Measurements from ENCODE around the gene CYP1A1. TPM values are rescaled to one million over a fixed set of nuclear protein-coding genes. Genes with fewer than 3 reads are reported as not detected.

Gene CYP1A1
- total and polyA plus RNA-seq, 2 donors, result 0.09 to 0.11 TPM

- Histone ChIP-seq H3K36me3 (ENCODE audit: control insufficient read depth in 2 of 2, insufficient read depth in 2 of 2, low read length in 1 of 2) (no peaks in the 10 kb centered on the region), H3K27ac (ENCODE audit: low read depth in 1 of 2, low read length in 1 of 2) (no peak overlapping the region), H3K4me3 (ENCODE audit: low read length in 2 of 2) (no peak overlapping the region), H3K27me3 (ENCODE audit: control insufficient read depth in 2 of 2, insufficient read depth in 1 of 2, low read length in 1 of 2) (peaks cover 0 to 7% of the 10 kb centered on the region in 2 donors), H3K9me3 (ENCODE audit: control insufficient read depth in 2 of 2, insufficient read depth in 1 of 2, low read length in 1 of 2) (no peaks in the 10 kb centered on the region), H3K4me1 (ENCODE audit: control insufficient read depth in 2 of 2, insufficient read depth in 2 of 2, low read length in 2 of 2) (no peaks in the 10 kb centered on the region)
- 83% methylated on average over 3 of the region's 3 CpGs for WGBS
- no peak for DNase-seq (ENCODE audit: low read depth in 6 of 9, low spot score in 9 of 9)
Observed at GRCh38 chr15:74712311-74712710, 13.0 kb downstream of the CYP1A1 start.

GRCh38 chr15:74710319-74711094, 14.8 kb downstream of the CYP1A1 start:
- DNase-seq (ENCODE audit: low read depth in 6 of 9, low spot score in 9 of 9), result no peak
- no peaks in the 10 kb centered on the region for H3K4me1 ChIP-seq (ENCODE audit: control insufficient read depth in 2 of 2, insufficient read depth in 2 of 2, low read length in 2 of 2)
- WGBS, result 74% methylated on average over 3 of the region's 3 CpGs
- no peak overlapping the region for H3K4me3 ChIP-seq (ENCODE audit: low read length in 2 of 2)
- H3K27me3 ChIP-seq (ENCODE audit: control insufficient read depth in 2 of 2, insufficient read depth in 1 of 2, low read length in 1 of 2), result peaks cover 0 to 10% of the 10 kb centered on the region in 2 donors
- H3K9me3 ChIP-seq (ENCODE audit: control insufficient read depth in 2 of 2, insufficient read depth in 1 of 2, low read length in 1 of 2), result no peaks in the 10 kb centered on the region
- no peak overlapping the region for H3K27ac ChIP-seq (ENCODE audit: low read depth in 1 of 2, low read length in 1 of 2)
- no peaks in the 10 kb centered on the region for H3K36me3 ChIP-seq (ENCODE audit: control insufficient read depth in 2 of 2, insufficient read depth in 2 of 2, low read length in 1 of 2)

GRCh38 chr15:74709892-74710291, 15.4 kb downstream of the CYP1A1 start:
- H3K4me1 ChIP-seq (ENCODE audit: control insufficient read depth in 2 of 2, insufficient read depth in 2 of 2, low read length in 2 of 2), result no peaks in the 10 kb centered on the region
- H3K9me3 ChIP-seq (ENCODE audit: control insufficient read depth in 2 of 2, insufficient read depth in 1 of 2, low read length in 1 of 2), result no peaks in the 10 kb centered on the region
- WGBS, result 84% methylated on average over 3 of the region's 3 CpGs
- H3K4me3 ChIP-seq (ENCODE audit: low read length in 2 of 2), result no peak overlapping the region
- H3K27me3 ChIP-seq (ENCODE audit: control insufficient read depth in 2 of 2, insufficient read depth in 1 of 2, low read length in 1 of 2), result peaks cover 0 to 10% of the 10 kb centered on the region in 2 donors
- H3K36me3 ChIP-seq (ENCODE audit: control insufficient read depth in 2 of 2, insufficient read depth in 2 of 2, low read length in 1 of 2), result no peaks in the 10 kb centered on the region
- no peak for DNase-seq (ENCODE audit: low read depth in 6 of 9, low spot score in 9 of 9)
- H3K27ac ChIP-seq (ENCODE audit: low read depth in 1 of 2, low read length in 1 of 2), result no peak overlapping the region

- no peaks in the 10 kb centered on the region for H3K9me3 ChIP-seq (ENCODE audit: control insufficient read depth in 2 of 2, insufficient read depth in 1 of 2, low read length in 1 of 2)
- no peak overlapping the region for H3K27ac ChIP-seq (ENCODE audit: low read depth in 1 of 2, low read length in 1 of 2)
- H3K27me3 ChIP-seq (ENCODE audit: control insufficient read depth in 2 of 2, insufficient read depth in 1 of 2, low read length in 1 of 2), result peaks cover 0 to 10% of the 10 kb centered on the region in 2 donors
- no peaks in the 10 kb centered on the region for H3K36me3 ChIP-seq (ENCODE audit: control insufficient read depth in 2 of 2, insufficient read depth in 2 of 2, low read length in 1 of 2)
- no peak for DNase-seq (ENCODE audit: low read depth in 6 of 9, low spot score in 9 of 9)
- H3K4me3 ChIP-seq (ENCODE audit: low read length in 2 of 2), result no peak overlapping the region
- WGBS, result 74% methylated on average over 1 of the region's 1 CpG
- no peaks in the 10 kb centered on the region for H3K4me1 ChIP-seq (ENCODE audit: control insufficient read depth in 2 of 2, insufficient read depth in 2 of 2, low read length in 2 of 2)
Observed at GRCh38 chr15:74709011-74709410, 16.3 kb downstream of the CYP1A1 start.

GRCh38 chr15:74696808-74697207, 28.5 kb downstream of the CYP1A1 start:
- no peak overlapping the region for H3K4me3 ChIP-seq (ENCODE audit: low read length in 2 of 2)
- peaks cover 13% of the 10 kb centered on the region in 2 donors for H3K4me1 ChIP-seq (ENCODE audit: control insufficient read depth in 2 of 2, insufficient read depth in 2 of 2, low read length in 2 of 2)
- H3K36me3 ChIP-seq (ENCODE audit: control insufficient read depth in 2 of 2, insufficient read depth in 2 of 2, low read length in 1 of 2), result no peaks in the 10 kb centered on the region
- no peak for DNase-seq (ENCODE audit: low read depth in 6 of 9, low spot score in 9 of 9)
- no peaks in the 10 kb centered on the region for H3K27me3 ChIP-seq (ENCODE audit: control insufficient read depth in 2 of 2, insufficient read depth in 1 of 2, low read length in 1 of 2)
- no peak overlapping the region for H3K27ac ChIP-seq (ENCODE audit: low read depth in 1 of 2, low read length in 1 of 2)
- WGBS, result 78% methylated on average over 2 of the region's 2 CpGs
- H3K9me3 ChIP-seq (ENCODE audit: control insufficient read depth in 2 of 2, insufficient read depth in 1 of 2, low read length in 1 of 2), result no peaks in the 10 kb centered on the region

- WGBS, result 5% methylated on average over 10 of the region's 10 CpGs
- peak overlapping the region; percentile 77 to 97 for H3K4me3 ChIP-seq (ENCODE audit: low read length in 2 of 2)
- no peaks in the 10 kb centered on the region for H3K27me3 ChIP-seq (ENCODE audit: control insufficient read depth in 2 of 2, insufficient read depth in 1 of 2, low read length in 1 of 2)
- no peaks in the 10 kb centered on the region for H3K9me3 ChIP-seq (ENCODE audit: control insufficient read depth in 2 of 2, insufficient read depth in 1 of 2, low read length in 1 of 2)
- H3K4me1 ChIP-seq (ENCODE audit: control insufficient read depth in 2 of 2, insufficient read depth in 2 of 2, low read length in 2 of 2), result peaks cover 13% of the 10 kb centered on the region in 2 donors
- H3K27ac ChIP-seq (ENCODE audit: low read depth in 1 of 2, low read length in 1 of 2), result peak overlapping the region; percentile 44 to 76
- no peaks in the 10 kb centered on the region for H3K36me3 ChIP-seq (ENCODE audit: control insufficient read depth in 2 of 2, insufficient read depth in 2 of 2, low read length in 1 of 2)
- DNase-seq (ENCODE audit: low read depth in 6 of 9, low spot score in 9 of 9), result no peak
Observed at GRCh38 chr15:74696398-74696729, 29.0 kb downstream of the CYP1A1 start.

GRCh38 chr15:74695597-74696397, 29.5 kb downstream of the CYP1A1 start, which contains the start of gene EDC3:
EDC3 (minus strand) TSS chr15:74696024; CDS start chr15:74675124, 20,900 bp downstream.
- no peaks in the 10 kb centered on the region for H3K9me3 ChIP-seq (ENCODE audit: control insufficient read depth in 2 of 2, insufficient read depth in 1 of 2, low read length in 1 of 2)
- H3K27ac ChIP-seq (ENCODE audit: low read depth in 1 of 2, low read length in 1 of 2), result peak within 1 kb of the TSS; percentile 44 to 76
- H3K4me1 ChIP-seq (ENCODE audit: control insufficient read depth in 2 of 2, insufficient read depth in 2 of 2, low read length in 2 of 2), result peaks cover 13% of the 10 kb centered on the region in 2 donors
- peak; percentile 61 to 93 (median 82) for DNase-seq (ENCODE audit: low read depth in 6 of 9, low spot score in 9 of 9)
- H3K27me3 ChIP-seq (ENCODE audit: control insufficient read depth in 2 of 2, insufficient read depth in 1 of 2, low read length in 1 of 2), result no peaks in the 10 kb centered on the region
- peak within 1 kb of the TSS; percentile 77 to 97 for H3K4me3 ChIP-seq (ENCODE audit: low read length in 2 of 2)
- no peaks in the 10 kb centered on the region for H3K36me3 ChIP-seq (ENCODE audit: control insufficient read depth in 2 of 2, insufficient read depth in 2 of 2, low read length in 1 of 2)
- WGBS, result under 1% methylated on average over 46 of the region's 46 CpGs

GRCh38 chr15:74692327-74692726, 33.0 kb downstream of the CYP1A1 start:
- no peak overlapping the region for H3K4me3 ChIP-seq (ENCODE audit: low read length in 2 of 2)
- 96% methylated on average over 1 of the region's 1 CpG for WGBS
- H3K27me3 ChIP-seq (ENCODE audit: control insufficient read depth in 2 of 2, insufficient read depth in 1 of 2, low read length in 1 of 2), result no peaks in the 10 kb centered on the region
- no peak for DNase-seq (ENCODE audit: low read depth in 6 of 9, low spot score in 9 of 9)
- no peaks in the 10 kb centered on the region for H3K9me3 ChIP-seq (ENCODE audit: control insufficient read depth in 2 of 2, insufficient read depth in 1 of 2, low read length in 1 of 2)
- peaks cover 13% of the 10 kb centered on the region in 2 donors for H3K4me1 ChIP-seq (ENCODE audit: control insufficient read depth in 2 of 2, insufficient read depth in 2 of 2, low read length in 2 of 2)
- no peaks in the 10 kb centered on the region for H3K36me3 ChIP-seq (ENCODE audit: control insufficient read depth in 2 of 2, insufficient read depth in 2 of 2, low read length in 1 of 2)
- no peak overlapping the region for H3K27ac ChIP-seq (ENCODE audit: low read depth in 1 of 2, low read length in 1 of 2)

GRCh38 chr15:74683758-74684157, 41.6 kb downstream of the CYP1A1 start:
- Histone ChIP-seq H3K36me3 (ENCODE audit: control insufficient read depth in 2 of 2, insufficient read depth in 2 of 2, low read length in 1 of 2) (peaks cover 0 to 9% of the 10 kb centered on the region in 2 donors), H3K27me3 (ENCODE audit: control insufficient read depth in 2 of 2, insufficient read depth in 1 of 2, low read length in 1 of 2) (no peaks in the 10 kb centered on the region), H3K27ac (ENCODE audit: low read depth in 1 of 2, low read length in 1 of 2) (no peak overlapping the region), H3K4me1 (ENCODE audit: control insufficient read depth in 2 of 2, insufficient read depth in 2 of 2, low read length in 2 of 2) (no peaks in the 10 kb centered on the region), H3K4me3 (ENCODE audit: low read length in 2 of 2) (no peak overlapping the region), H3K9me3 (ENCODE audit: control insufficient read depth in 2 of 2, insufficient read depth in 1 of 2, low read length in 1 of 2) (no peaks in the 10 kb centered on the region)
- WGBS, result 100% methylated on average over 1 of the region's 1 CpG
- DNase-seq (ENCODE audit: low read depth in 6 of 9, low spot score in 9 of 9), result no peak

Measured in thymus (tissue), 11 donors.